MM.1S (cell line): ENCODE data around the gene TMEM184B.

Source experiments
- DNase-seq: peaks from one replicate; pipeline ENCODE4 v3.0.0-alpha.2; 2015
- H2AFZ ChIP-seq: fragments of 300-600 bp; sonication (generic); 2 replicates; pipeline ENCODE4 v1.6.0; 2016; ENCODE audit warnings: antibody characterized with exemption, low read length
- H3F3A ChIP-seq: fragments of 300-600 bp; sonication (generic); 2 replicates; pipeline ENCODE4 v1.6.1; 2016; ENCODE audit warnings: mild to moderate bottlenecking, antibody characterized with exemption, low read length, moderate library complexity, mixed read lengths; ENCODE audit not compliant: insufficient read depth
- H3K27ac ChIP-seq: fragments of 300-600 bp; sonication (generic); 2 replicates; pipeline ENCODE4 v1.5.1; 2016; ENCODE audit warnings: mild to moderate bottlenecking, low read length
- H3K27me3 ChIP-seq: fragments of 300-600 bp; sonication (generic); replicated peaks from 2 replicates; pipeline ENCODE4 v1.6.0; 2016; ENCODE audit warnings: low read length; ENCODE audit not compliant: insufficient read depth
- H3K36me3 ChIP-seq: fragments of 300-600 bp; sonication (generic); replicated peaks from 2 replicates; pipeline ENCODE4 v1.6.1; 2016; ENCODE audit warnings: mild to moderate bottlenecking, low read length, mixed read lengths; ENCODE audit not compliant: insufficient read depth
- H3K4me1 ChIP-seq: fragments of 300-600 bp; sonication (generic); 2 replicates; pipeline ENCODE4 v1.6.1; 2016; ENCODE audit warnings: low read length, mixed read lengths
- H3K4me2 ChIP-seq: fragments of 300-600 bp; sonication (generic); 2 replicates; pipeline ENCODE4 v1.6.0; 2016; ENCODE audit warnings: low read depth, low read length
- H3K4me3 ChIP-seq: fragments of 300-600 bp; sonication (generic); 2 replicates; pipeline ENCODE4 v1.5.1; 2016; ENCODE audit warnings: low read length, mixed read lengths
- H3K79me2 ChIP-seq: fragments of 300-600 bp; sonication (generic); 2 replicates; pipeline ENCODE4 v1.6.1; 2016; ENCODE audit warnings: mixed run types, low read length, mixed read lengths
- H3K9ac ChIP-seq: fragments of 300-600 bp; sonication (generic); 2 replicates; pipeline ENCODE4 v1.6.1; 2016; ENCODE audit warnings: low read length, mixed read lengths
- H3K9me2 ChIP-seq: fragments of 300-600 bp; sonication (generic); replicated peaks from 2 replicates; pipeline ENCODE4 v1.6.1; 2016; ENCODE audit warnings: mild to moderate bottlenecking, low read length, mixed read lengths; ENCODE audit not compliant: insufficient read depth
- H3K9me3 ChIP-seq: fragments of 300-600 bp; sonication (generic); replicated peaks from 2 replicates; pipeline ENCODE4 v1.6.1; 2016; ENCODE audit warnings: mild to moderate bottlenecking, low read length, mixed read lengths; ENCODE audit not compliant: insufficient read depth
- H4K20me1 ChIP-seq: fragments of 300-600 bp; sonication (generic); 2 replicates; pipeline ENCODE4 v1.6.1; 2016; ENCODE audit warnings: mild to moderate bottlenecking, low read length, moderate library complexity, mixed read lengths; ENCODE audit not compliant: insufficient read depth
- EZH2 ChIP-seq: fragments of 300-600 bp; sonication (generic); optimal IDR thresholded peaks from 2 replicates; pipeline ENCODE3; 2017; ENCODE audit warnings: low read depth, mild to moderate bottlenecking, antibody characterized with exemption, low read length, mixed read lengths
- EZH2phosphoT487 ChIP-seq: fragments of 300-600 bp; sonication (generic); IDR thresholded peaks from 2 replicates; pipeline ENCODE4 v1.6.1; 2018; ENCODE audit warnings: antibody characterized with exemption, low read length
- TF ChIP-seq, protein P1 (sequence below): fragments of 300-600 bp; sonication (generic); IDR thresholded peaks from 2 replicates; pipeline ENCODE4 v1.5.1; 2016; ENCODE audit warnings: antibody characterized with exemption, low read length, mixed read lengths

Gene TMEM184B

GRCh38 chr22:38317995-38318715 lies 45.3 kb upstream of the TMEM184B start:
- Histone ChIP-seq H3K27ac (peak overlapping the region; percentile 71), H4K20me1 (peaks cover 1% of the 10 kb centered on the region; the same call in 1 of the 2 replicates), H3K27me3 (no peaks in the 10 kb centered on the region), H3K79me2 (peaks cover 46% of the 10 kb centered on the region), H3K9me3 (no peaks in the 10 kb centered on the region), H3K9ac (peak overlapping the region; percentile 66), H3K36me3 (no peaks in the 10 kb centered on the region), H3K4me3 (peak overlapping the region; percentile 65), H3F3A (peaks cover 48% of the 10 kb centered on the region), H3K4me2 (peak overlapping the region; percentile 92), H2AFZ (peak overlapping the region; percentile 89), H3K9me2 (no peaks in the 10 kb centered on the region), H3K4me1 (peaks cover 8% of the 10 kb centered on the region; the same call in 1 of the 2 replicates)
- TF ChIP-seq EZH2 (no peak), EZH2phosphoT487 (no peak)
- TF ChIP-seq, protein P1, sequence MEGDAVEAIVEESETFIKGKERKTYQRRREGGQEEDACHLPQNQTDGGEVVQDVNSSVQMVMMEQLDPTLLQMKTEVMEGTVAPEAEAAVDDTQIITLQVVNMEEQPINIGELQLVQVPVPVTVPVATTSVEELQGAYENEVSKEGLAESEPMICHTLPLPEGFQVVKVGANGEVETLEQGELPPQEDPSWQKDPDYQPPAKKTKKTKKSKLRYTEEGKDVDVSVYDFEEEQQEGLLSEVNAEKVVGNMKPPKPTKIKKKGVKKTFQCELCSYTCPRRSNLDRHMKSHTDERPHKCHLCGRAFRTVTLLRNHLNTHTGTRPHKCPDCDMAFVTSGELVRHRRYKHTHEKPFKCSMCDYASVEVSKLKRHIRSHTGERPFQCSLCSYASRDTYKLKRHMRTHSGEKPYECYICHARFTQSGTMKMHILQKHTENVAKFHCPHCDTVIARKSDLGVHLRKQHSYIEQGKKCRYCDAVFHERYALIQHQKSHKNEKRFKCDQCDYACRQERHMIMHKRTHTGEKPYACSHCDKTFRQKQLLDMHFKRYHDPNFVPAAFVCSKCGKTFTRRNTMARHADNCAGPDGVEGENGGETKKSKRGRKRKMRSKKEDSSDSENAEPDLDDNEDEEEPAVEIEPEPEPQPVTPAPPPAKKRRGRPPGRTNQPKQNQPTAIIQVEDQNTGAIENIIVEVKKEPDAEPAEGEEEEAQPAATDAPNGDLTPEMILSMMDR, result no peak
- peak; percentile 30 for DNase-seq

GRCh38 chr22:38317122-38317994 lies 44.5 kb upstream of the TMEM184B start, which contains the start of gene CSNK1E:
TSS of gene CSNK1E (minus strand) at chr22:38317433. CDS start at chr22:38314157, 3,276 bp downstream.
- peak within 1 kb of the TSS; percentile 91 for H3K4me3 ChIP-seq
- H3K79me2 ChIP-seq, result peaks cover 54% of the 10 kb centered on the region
- H3F3A ChIP-seq, result peaks cover 56% of the 10 kb centered on the region
- H3K27me3 ChIP-seq, result no peaks in the 10 kb centered on the region
- peak; percentile 78 for DNase-seq
- peak within 1 kb of the TSS; percentile 99 for H3K4me2 ChIP-seq
- peak within 1 kb of the TSS; percentile 93 for H3K27ac ChIP-seq
- no peaks in the 10 kb centered on the region for H3K36me3 ChIP-seq
- peaks cover 16% of the 10 kb centered on the region for H3K4me1 ChIP-seq
- peak within 1 kb of the TSS; percentile 95 for H3K9ac ChIP-seq
- H4K20me1 ChIP-seq, result peaks cover 9% of the 10 kb centered on the region; the same call in 1 of the 2 replicates
- H2AFZ ChIP-seq, result peak within 1 kb of the TSS; percentile 89
- TF ChIP-seq EZH2, result no peak
- no peak for TF ChIP-seq EZH2phosphoT487
- H3K9me3 ChIP-seq, result no peaks in the 10 kb centered on the region
- no peaks in the 10 kb centered on the region for H3K9me2 ChIP-seq

DNA sequence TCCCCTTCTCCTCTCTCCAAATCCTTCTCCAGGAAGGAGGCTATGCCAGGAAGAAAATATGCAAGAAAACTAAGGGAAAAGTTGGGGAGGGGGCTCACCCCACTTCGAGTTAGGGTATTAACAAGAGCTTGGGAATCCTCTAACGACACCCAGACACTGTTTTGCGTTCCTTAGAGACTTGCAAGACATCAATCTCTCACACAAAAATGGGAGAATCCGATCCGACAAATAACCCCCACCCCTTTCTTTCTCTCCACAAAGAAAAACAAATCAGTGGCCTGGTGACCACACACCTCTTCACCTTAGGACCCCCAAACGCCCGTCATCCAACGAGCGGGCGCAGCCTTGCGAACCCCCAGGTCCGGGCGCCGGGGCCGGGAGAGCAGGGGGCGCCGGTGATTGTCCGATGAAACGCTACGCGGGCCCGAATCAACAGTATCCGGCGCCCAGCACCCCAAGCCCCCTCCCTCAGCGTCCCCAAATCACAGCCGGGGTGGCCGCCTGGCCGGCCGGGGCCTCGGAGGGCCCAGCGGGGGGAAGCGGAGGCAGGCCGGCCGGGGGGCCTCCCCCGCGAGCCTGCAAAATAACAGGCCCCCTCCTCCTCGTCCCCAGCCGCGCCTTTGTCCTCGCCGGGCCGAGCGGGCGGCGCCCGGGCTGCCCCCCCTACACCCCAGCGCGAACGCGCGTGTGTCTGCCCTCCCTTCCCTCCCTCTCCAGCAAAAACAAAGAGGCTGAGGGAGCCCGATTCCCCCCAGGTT lies 43.7 kb upstream of the TMEM184B start:
- no peaks in the 10 kb centered on the region for H3K27me3 ChIP-seq
- H3F3A ChIP-seq, result peaks cover 60% of the 10 kb centered on the region
- TF ChIP-seq EZH2phosphoT487, result no peak
- H3K9me3 ChIP-seq, result no peaks in the 10 kb centered on the region
- DNase-seq, result peak; percentile 31
- peak overlapping the region; percentile 91 for H3K4me3 ChIP-seq
- H4K20me1 ChIP-seq, result peaks cover 11% of the 10 kb centered on the region; the same call in 1 of the 2 replicates
- peaks cover 62% of the 10 kb centered on the region for H3K79me2 ChIP-seq
- peak overlapping the region; percentile 99 for H3K4me2 ChIP-seq
- no peaks in the 10 kb centered on the region for H3K36me3 ChIP-seq
- no peaks in the 10 kb centered on the region for H3K9me2 ChIP-seq
- H2AFZ ChIP-seq, result no peak overlapping the region
- peaks cover 21% of the 10 kb centered on the region for H3K4me1 ChIP-seq
- peak overlapping the region; percentile 95 for H3K9ac ChIP-seq
- H3K27ac ChIP-seq, result peak overlapping the region; percentile 93
